ENCODE results near the gene STXBP5.

DNA sequence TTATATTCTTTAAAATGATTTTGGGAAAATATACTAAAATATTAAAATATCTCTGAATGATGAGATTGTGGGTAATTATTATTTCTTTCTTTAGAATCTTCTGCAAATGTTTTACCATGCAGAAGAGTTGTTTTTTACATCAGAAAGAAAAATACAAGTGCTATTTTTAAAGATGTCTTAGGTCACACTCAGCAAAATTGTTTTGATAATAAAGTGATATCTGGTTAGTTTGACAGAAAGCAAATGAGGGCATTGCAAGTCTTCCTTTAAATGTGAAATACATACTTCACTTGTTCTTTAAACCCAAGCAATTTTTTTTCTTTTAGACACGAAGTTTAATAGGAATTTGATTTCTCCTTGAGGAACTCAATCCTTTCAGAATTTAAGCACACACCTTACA, 43.6 kb upstream of the STXBP5 start:
- TF ChIP-seq POLR2A (IDR thresholded peaks at IDR 0.05), result no peak
- TF ChIP-seq, protein P1, sequence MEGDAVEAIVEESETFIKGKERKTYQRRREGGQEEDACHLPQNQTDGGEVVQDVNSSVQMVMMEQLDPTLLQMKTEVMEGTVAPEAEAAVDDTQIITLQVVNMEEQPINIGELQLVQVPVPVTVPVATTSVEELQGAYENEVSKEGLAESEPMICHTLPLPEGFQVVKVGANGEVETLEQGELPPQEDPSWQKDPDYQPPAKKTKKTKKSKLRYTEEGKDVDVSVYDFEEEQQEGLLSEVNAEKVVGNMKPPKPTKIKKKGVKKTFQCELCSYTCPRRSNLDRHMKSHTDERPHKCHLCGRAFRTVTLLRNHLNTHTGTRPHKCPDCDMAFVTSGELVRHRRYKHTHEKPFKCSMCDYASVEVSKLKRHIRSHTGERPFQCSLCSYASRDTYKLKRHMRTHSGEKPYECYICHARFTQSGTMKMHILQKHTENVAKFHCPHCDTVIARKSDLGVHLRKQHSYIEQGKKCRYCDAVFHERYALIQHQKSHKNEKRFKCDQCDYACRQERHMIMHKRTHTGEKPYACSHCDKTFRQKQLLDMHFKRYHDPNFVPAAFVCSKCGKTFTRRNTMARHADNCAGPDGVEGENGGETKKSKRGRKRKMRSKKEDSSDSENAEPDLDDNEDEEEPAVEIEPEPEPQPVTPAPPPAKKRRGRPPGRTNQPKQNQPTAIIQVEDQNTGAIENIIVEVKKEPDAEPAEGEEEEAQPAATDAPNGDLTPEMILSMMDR (IDR thresholded peaks at IDR 0.05), result no peak
- no peak for TF ChIP-seq POLR2AphosphoS5 (IDR thresholded peaks at IDR 0.05)
